Endodermal cell (in vitro differentiated cells): ENCODE data around the gene RIN3. TPM values are rescaled to one million over a fixed set of nuclear protein-coding genes. Genes with fewer than 3 reads are reported as not detected.
"Not testable (repeated sequence)": the region's sequence is repeated elsewhere in the genome, so short reads cannot be mapped to it uniquely, and the experiment has no call there.

Experiments
- DNase-seq: peaks from one replicate; pipeline ENCODE4 v3.0.0-alpha.2; 2017
- H3K27ac ChIP-seq: 2 replicates; pipeline ENCODE4 v1.5.1; 2013; ENCODE audit warnings: mild to moderate bottlenecking, low read depth, low read length, moderate library complexity
- H3K27me3 ChIP-seq: 2 replicates; pipeline ENCODE4 v1.6.1; 2013; ENCODE audit warnings: mild to moderate bottlenecking, low read length, moderate library complexity; ENCODE audit not compliant: insufficient read depth, control insufficient read depth, poor library complexity, severe bottlenecking
- H3K36me3 ChIP-seq: 2 replicates; pipeline ENCODE4 v1.7.0; 2013; ENCODE audit warnings: mild to moderate bottlenecking, low read length, moderate library complexity; ENCODE audit not compliant: control insufficient read depth, insufficient read depth
- H3K4me1 ChIP-seq: one replicate; pipeline ENCODE4 v1.7.0; 2013; ENCODE audit warnings: low read length; ENCODE audit not compliant: control insufficient read depth, insufficient read depth
- H3K4me3 ChIP-seq: 2 replicates; pipeline ENCODE4 v1.5.1; 2013; ENCODE audit warnings: mild to moderate bottlenecking, low read length, moderate library complexity
- H3K9ac ChIP-seq: 2 replicates; pipeline ENCODE4 v1.6.1; 2013; ENCODE audit warnings: mild to moderate bottlenecking, low read length, moderate library complexity; ENCODE audit not compliant: poor library complexity, severe bottlenecking; ENCODE audit errors: extremely low read depth
- H3K9me3 ChIP-seq: 2 replicates; pipeline ENCODE4 v1.6.1; 2013; ENCODE audit warnings: mild to moderate bottlenecking, low read length, moderate library complexity; ENCODE audit not compliant: control insufficient read depth
- H3K27ac Mint-ChIP-seq: 2 replicates; pipeline ENCODE4 v1.8.0; 2020; ENCODE audit warnings: mixed read lengths
- H3K27me3 Mint-ChIP-seq: 2 replicates; pipeline ENCODE4 v1.8.0; 2021; ENCODE audit warnings: mild to moderate bottlenecking, mixed read lengths; ENCODE audit not compliant: insufficient read depth
- H3K36me3 Mint-ChIP-seq: 2 replicates; pipeline ENCODE4 v1.8.0; 2020; ENCODE audit warnings: low read depth, mixed read lengths
- H3K4me1 Mint-ChIP-seq: 2 replicates; pipeline ENCODE4 v1.8.0; 2020; ENCODE audit warnings: mixed read lengths
- H3K4me3 Mint-ChIP-seq: 2 replicates; pipeline ENCODE4 v1.8.0; 2020; ENCODE audit warnings: mild to moderate bottlenecking, moderate library complexity, mixed read lengths
- H3K9me3 Mint-ChIP-seq: 2 replicates; pipeline ENCODE4 v1.8.0; 2020; ENCODE audit warnings: mild to moderate bottlenecking, mixed read lengths
- WGBS, 2 experiments: methylation state at CpG; one replicate each; pipeline versions ENCODE4 v1.1.5 to v1.1.7; 2013; ENCODE audit warnings: missing lambda C conversion rate in 2 of 2, mixed read lengths in 1 of 2; ENCODE audit not compliant: insufficient coverage in 1 of 2, insufficient read length in 1 of 2; 5-methylcytosine and 5-hydroxymethylcytosine counted together
- total RNA-seq, 2 donors: library from RNA; stranded (reverse); fragmentation: NEBNext Ultra II Directional in 1 of 2; extraction: Animal tissue kit (Norgen Biotek cat#: 25700) in 1 of 2; gene quantifications; 2 replicates in 1 of 2; 3 replicates in 1 of 2; pipeline ENCODE4 v1.2.1, GENCODE V29; 2021
- TF ChIP-seq, protein P1 (sequence below): fragments of 200-600 bp; sonication (generic); conservative IDR thresholded peaks from 2 replicates; pipeline ENCODE4 v1.5.0; 2021; ENCODE audit warnings: antibody characterized with exemption, mild to moderate bottlenecking

The RIN3 gene
- total RNA-seq, 2 donors from 2014 or later = 5.2 to 6.0 TPM

DNA sequence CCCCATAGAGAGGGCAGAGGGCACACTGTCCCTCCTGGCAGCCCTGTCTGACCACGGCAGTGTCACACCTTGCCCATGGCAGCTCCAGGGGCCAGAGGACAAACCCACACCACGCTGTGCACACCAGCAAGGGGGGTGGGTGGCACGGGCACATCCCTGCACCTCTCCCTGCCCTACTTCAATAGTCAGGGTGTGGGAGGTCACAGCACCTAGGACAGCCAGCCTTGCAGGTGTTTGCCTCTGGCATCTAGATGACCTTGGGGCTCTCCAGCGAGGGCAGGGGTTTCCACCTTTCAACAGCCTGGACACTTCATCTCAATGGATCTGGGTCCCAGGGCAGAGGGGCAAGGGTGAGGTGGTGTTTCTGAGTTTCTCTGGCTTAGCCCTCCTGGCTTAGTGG is 165.7 kb downstream of the RIN3 start:
- Histone ChIP-seq H3K9ac (no peak overlapping the region), H3K4me1 (no peaks in the 10 kb centered on the region), H3K4me3 (no peak overlapping the region), H3K27me3 (no peaks in the 10 kb centered on the region), H3K27ac (no peak overlapping the region), H3K36me3 (no peaks in the 10 kb centered on the region), H3K9me3 (no peaks in the 10 kb centered on the region)
- DNase-seq = no peak
- TF ChIP-seq, protein P1, sequence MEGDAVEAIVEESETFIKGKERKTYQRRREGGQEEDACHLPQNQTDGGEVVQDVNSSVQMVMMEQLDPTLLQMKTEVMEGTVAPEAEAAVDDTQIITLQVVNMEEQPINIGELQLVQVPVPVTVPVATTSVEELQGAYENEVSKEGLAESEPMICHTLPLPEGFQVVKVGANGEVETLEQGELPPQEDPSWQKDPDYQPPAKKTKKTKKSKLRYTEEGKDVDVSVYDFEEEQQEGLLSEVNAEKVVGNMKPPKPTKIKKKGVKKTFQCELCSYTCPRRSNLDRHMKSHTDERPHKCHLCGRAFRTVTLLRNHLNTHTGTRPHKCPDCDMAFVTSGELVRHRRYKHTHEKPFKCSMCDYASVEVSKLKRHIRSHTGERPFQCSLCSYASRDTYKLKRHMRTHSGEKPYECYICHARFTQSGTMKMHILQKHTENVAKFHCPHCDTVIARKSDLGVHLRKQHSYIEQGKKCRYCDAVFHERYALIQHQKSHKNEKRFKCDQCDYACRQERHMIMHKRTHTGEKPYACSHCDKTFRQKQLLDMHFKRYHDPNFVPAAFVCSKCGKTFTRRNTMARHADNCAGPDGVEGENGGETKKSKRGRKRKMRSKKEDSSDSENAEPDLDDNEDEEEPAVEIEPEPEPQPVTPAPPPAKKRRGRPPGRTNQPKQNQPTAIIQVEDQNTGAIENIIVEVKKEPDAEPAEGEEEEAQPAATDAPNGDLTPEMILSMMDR = no peak
- Mint-ChIP-seq H3K9me3 (no peaks in the 10 kb centered on the region), H3K4me3 (no peak overlapping the region), H3K36me3 (peaks cover 3% of the 10 kb centered on the region), H3K4me1 (no peaks in the 10 kb centered on the region), H3K27ac (no peak overlapping the region), H3K27me3 (no peaks in the 10 kb centered on the region)
- 89 to 100% methylated on average over 1 to 4 of the region's 4 CpGs for WGBS, 2 experiments

DNA sequence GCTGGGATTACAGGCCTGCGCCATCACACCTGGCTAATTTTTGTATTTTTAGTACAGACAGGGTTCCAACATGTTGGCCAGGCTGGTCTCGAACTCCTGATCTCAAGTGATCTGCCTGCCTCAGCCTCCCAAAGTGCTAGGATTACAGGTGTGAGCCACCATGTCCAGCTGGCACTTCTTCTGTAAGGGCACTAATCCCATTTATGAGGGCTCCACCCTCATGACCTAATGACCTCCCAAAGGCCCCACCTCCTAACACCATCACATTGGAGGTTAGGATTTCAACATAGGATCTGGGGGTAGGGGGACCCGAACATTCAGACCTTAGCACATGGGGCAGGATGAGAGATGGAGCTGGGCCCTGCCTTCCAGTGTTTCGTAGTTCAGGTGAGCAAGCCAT is 166.7 kb downstream of the RIN3 start:
- H3K4me3 Mint-ChIP-seq = not testable (repeated sequence)
- WGBS, 2 experiments = 92 to 93% methylated on average over 2 to 4 of the region's 4 CpGs

GRCh38 chr14:92680781-92681650 is 167.4 kb downstream of the RIN3 start:
- Mint-ChIP-seq H3K27me3 (no peaks in the 10 kb centered on the region), H3K4me3 (no peak overlapping the region)

More for the DNA sequence above, 166.7 kb downstream of the RIN3 start:
- not testable (repeated sequence) for H3K36me3 ChIP-seq, H3K27me3 Mint-ChIP-seq, H3K9me3 Mint-ChIP-seq, DNase-seq, H3K36me3 Mint-ChIP-seq, H3K27ac ChIP-seq, H3K4me3 ChIP-seq, H3K9me3 ChIP-seq, H3K4me1 Mint-ChIP-seq, H3K9ac ChIP-seq, H3K4me1 ChIP-seq, H3K27me3 ChIP-seq, H3K27ac Mint-ChIP-seq

More at GRCh38 chr14:92680781-92681650, 167.4 kb downstream of the RIN3 start:
- no peak overlapping the region for H3K4me3 ChIP-seq
- H3K9me3 ChIP-seq = no peaks in the 10 kb centered on the region
- Mint-ChIP-seq H3K36me3 (peaks cover 3% of the 10 kb centered on the region), H3K9me3 (no peaks in the 10 kb centered on the region), H3K4me1 (no peaks in the 10 kb centered on the region), H3K27ac (no peak overlapping the region)
- H3K27ac ChIP-seq = no peak overlapping the region
- DNase-seq = peak; percentile 92
- H3K36me3 ChIP-seq = no peaks in the 10 kb centered on the region
- TF ChIP-seq, protein P1 = peak; percentile 95
- no peaks in the 10 kb centered on the region for H3K4me1 ChIP-seq
- H3K27me3 ChIP-seq = no peaks in the 10 kb centered on the region
- 0 to 38% methylated on average over 1 to 13 of the region's 13 CpGs for WGBS, 2 experiments
- no peak overlapping the region for H3K9ac ChIP-seq
